SK-N-SH treated with all-trans-retinoic acid at 6 μM for 48 hours (cell line): ENCODE measurements around the gene KIF4B.

ENCODE experiments used
- ATAC-seq: fragments of 200-7000 bp; cut with Tn5 transposase; 3 replicates; pipeline ENCODE4 v1.9.1; 2020; ENCODE audit warnings: mild to moderate bottlenecking, moderate library complexity
- OSR1 ChIP-seq: fragments of 250-450 bp; sonication (Bioruptor Pico); IDR thresholded peaks from 2 replicates; pipeline ENCODE4 v1.8.0; 2022; ENCODE audit warnings: moderate library complexity, mild to moderate bottlenecking, inconsistent platforms
- PPARA ChIP-seq: fragments of 250-450 bp; sonication (Bioruptor Pico); IDR thresholded peaks from 2 replicates; pipeline ENCODE4 v1.5.0; 2020; ENCODE audit warnings: mild to moderate bottlenecking, borderline replicate concordance
- RARB ChIP-seq: fragments of 250-450 bp; sonication (Bioruptor Pico); IDR thresholded peaks from 2 replicates; pipeline ENCODE4 v1.8.0; 2021; ENCODE audit warnings: mild to moderate bottlenecking, moderate library complexity
- ZFP30 ChIP-seq: fragments of 450-650 bp; formaldehyde crosslinking; IDR thresholded peaks from 2 replicates; pipeline ENCODE4 v1.5.0; 2022; ENCODE audit warnings: mild to moderate bottlenecking, moderate library complexity
- ZNF565 ChIP-seq: fragments of 450-650 bp; formaldehyde crosslinking; conservative IDR thresholded peaks from 2 replicates; pipeline ENCODE4 v1.5.0; 2020; ENCODE audit warnings: low read depth, mild to moderate bottlenecking, moderate library complexity
- TF ChIP-seq, protein P1 (sequence below): fragments of 250-450 bp; sonication (Bioruptor Pico); IDR thresholded peaks from 2 replicates; pipeline ENCODE4 v1.5.1; 2021; ENCODE audit warnings: mild to moderate bottlenecking, moderate library complexity
- TF ChIP-seq, protein P2 (sequence below): fragments of 250-450 bp; sonication (Bioruptor Pico); IDR thresholded peaks from 2 replicates; pipeline ENCODE4 v1.5.1; 2020; ENCODE audit warnings: low read depth, mild to moderate bottlenecking, moderate library complexity

The KIF4B gene

DNA sequence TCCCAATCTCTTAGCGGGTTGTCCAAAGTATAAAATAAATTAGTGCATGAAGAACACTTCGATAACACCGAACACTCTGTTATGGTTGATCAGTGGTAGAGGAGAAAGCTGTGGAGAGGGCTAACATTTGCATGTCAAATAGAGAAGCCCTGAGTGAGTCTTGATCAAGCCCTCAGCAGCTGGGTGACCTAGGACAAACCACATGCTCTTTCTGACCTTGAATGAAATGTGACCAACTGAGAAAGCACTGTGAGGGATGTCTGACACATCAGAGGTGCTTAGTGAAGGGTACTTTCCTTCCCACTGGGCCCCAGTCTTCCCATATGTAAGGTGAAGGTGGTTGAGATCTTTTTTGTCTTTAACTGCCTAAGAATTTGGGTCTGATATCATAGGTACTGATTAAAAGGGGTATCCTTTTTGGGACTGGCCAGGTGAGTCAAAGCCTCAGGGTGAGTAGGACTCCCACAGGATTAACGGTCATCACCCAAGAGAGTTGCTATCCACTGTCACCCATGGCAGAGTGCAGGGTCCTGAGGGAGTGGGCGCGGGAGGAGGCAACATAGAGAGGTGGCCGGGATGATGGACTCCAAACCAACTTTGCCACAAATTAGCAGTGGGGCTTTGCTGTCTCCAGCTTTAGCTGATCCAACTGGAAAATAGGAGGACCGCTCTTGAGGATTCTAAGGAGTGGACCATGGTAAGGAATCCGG is 53.5 kb downstream of the KIF4B start:
- no peak for ATAC-seq

More for the DNA sequence above, 53.5 kb downstream of the KIF4B start:
- TF ChIP-seq OSR1 (CRISPR knock-in tag) (no peak), ZNF565 (CRISPR knock-in tag) (no peak), PPARA (CRISPR knock-in tag) (no peak), RARB (no peak), ZFP30 (CRISPR knock-in tag) (no peak)
- TF ChIP-seq, protein P1, sequence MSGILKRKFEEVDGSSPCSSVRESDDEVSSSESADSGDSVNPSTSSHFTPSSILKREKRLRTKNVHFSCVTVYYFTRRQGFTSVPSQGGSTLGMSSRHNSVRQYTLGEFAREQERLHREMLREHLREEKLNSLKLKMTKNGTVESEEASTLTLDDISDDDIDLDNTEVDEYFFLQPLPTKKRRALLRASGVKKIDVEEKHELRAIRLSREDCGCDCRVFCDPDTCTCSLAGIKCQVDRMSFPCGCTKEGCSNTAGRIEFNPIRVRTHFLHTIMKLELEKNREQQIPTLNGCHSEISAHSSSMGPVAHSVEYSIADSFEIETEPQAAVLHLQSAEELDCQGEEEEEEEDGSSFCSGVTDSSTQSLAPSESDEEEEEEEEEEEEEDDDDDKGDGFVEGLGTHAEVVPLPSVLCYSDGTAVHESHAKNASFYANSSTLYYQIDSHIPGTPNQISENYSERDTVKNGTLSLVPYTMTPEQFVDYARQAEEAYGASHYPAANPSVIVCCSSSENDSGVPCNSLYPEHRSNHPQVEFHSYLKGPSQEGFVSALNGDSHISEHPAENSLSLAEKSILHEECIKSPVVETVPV (CRISPR knock-in tag), result no peak
- TF ChIP-seq, protein P2, sequence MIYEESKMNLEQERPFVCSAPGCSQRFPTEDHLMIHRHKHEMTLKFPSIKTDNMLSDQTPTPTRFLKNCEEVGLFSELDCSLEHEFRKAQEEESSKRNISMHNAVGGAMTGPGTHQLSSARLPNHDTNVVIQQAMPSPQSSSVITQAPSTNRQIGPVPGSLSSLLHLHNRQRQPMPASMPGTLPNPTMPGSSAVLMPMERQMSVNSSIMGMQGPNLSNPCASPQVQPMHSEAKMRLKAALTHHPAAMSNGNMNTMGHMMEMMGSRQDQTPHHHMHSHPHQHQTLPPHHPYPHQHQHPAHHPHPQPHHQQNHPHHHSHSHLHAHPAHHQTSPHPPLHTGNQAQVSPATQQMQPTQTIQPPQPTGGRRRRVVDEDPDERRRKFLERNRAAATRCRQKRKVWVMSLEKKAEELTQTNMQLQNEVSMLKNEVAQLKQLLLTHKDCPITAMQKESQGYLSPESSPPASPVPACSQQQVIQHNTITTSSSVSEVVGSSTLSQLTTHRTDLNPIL (CRISPR knock-in tag), result no peak
